ENCODE measurements around the gene PDSS2. TPM values are rescaled to one million over a fixed set of nuclear protein-coding genes. Genes with fewer than 3 reads are reported as not detected.
A peak's percentile ranks its signal among the peaks of the same experiment; 100 is the strongest.

Gene PDSS2
- total RNA-seq, 1 experiment from 2014 or later, result 17.8 TPM

DNA sequence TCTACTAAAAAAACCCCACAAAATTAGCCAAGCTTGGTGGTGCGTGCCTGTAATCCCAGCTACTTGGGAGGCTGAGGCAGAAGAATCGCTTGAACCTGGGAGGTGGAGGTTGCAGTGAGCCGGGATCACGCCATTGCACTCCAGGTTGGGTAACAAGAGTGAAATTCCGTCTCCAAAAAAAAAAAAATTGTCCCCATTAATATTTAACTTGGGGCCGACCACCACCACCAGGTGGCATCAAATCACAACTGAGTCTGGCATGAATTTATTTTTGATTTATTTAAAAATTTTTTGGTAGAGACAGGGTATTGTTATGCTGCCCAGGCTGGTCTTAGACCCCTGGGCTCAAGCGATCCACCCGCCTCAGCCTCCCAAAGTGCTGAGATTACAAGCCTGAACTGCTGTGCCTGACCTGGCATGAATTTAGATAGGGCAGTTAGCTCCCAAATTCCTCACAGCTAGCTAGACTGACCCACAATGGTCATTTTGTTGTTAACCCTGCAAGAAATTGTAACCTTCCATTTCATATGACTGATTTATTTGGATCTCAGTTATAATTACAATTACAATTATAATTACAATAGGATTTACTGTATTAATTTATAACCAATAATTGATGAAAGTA, 326.9 kb downstream of the PDSS2 start:
- H3K27me3 ChIP-seq (ENCODE audit: insufficient read depth, low read depth), result no peaks in the 10 kb centered on the region
- no TSS peak for BruUV-seq (replicated peaks)
- peak overlapping the region; percentile 69; the same call in 1 of the 2 replicates for H2AFZ ChIP-seq
- intact Hi-C loops (cut with micrococcal nuclease; ENCODE audit: unreplicated experiment), result loop anchor here (1.0 to 5.0 kb wide), 4 partner anchors 185 to 716 kb away; no protein-coding TSS in a partner anchor
- TF ChIP-seq, protein P1, sequence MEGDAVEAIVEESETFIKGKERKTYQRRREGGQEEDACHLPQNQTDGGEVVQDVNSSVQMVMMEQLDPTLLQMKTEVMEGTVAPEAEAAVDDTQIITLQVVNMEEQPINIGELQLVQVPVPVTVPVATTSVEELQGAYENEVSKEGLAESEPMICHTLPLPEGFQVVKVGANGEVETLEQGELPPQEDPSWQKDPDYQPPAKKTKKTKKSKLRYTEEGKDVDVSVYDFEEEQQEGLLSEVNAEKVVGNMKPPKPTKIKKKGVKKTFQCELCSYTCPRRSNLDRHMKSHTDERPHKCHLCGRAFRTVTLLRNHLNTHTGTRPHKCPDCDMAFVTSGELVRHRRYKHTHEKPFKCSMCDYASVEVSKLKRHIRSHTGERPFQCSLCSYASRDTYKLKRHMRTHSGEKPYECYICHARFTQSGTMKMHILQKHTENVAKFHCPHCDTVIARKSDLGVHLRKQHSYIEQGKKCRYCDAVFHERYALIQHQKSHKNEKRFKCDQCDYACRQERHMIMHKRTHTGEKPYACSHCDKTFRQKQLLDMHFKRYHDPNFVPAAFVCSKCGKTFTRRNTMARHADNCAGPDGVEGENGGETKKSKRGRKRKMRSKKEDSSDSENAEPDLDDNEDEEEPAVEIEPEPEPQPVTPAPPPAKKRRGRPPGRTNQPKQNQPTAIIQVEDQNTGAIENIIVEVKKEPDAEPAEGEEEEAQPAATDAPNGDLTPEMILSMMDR (conservative IDR thresholded peaks at IDR 0.05), result peak; percentile 82
- TF ChIP-seq EZH2 (IDR thresholded peaks at IDR 0.05; ENCODE audit: low read depth), result no peak
- no peaks in the 10 kb centered on the region for H3K36me3 ChIP-seq (ENCODE audit: low read depth)
- H3K79me2 ChIP-seq (ENCODE audit: low read depth), result no peaks in the 10 kb centered on the region
- H3K4me1 ChIP-seq (replicated peaks; ENCODE audit: insufficient read depth), result no peaks in the 10 kb centered on the region
- no peaks in the 10 kb centered on the region for H3K9me3 ChIP-seq (ENCODE audit: insufficient read depth, low read depth)
- no peak overlapping the region for H3K4me3 ChIP-seq
- H3F3A ChIP-seq (ENCODE audit: insufficient read depth, low read depth), result 0 out of 2 replicates have a peak, but pooled peaks cover 4% of the 10 kb centered on the region
- H3K27ac ChIP-seq, result no peak overlapping the region
- CTCF ChIA-PET, result interaction anchor here (0.6 to 1.5 kb wide), 5 partner anchors 17 to 1009 kb away, joined by 3 to 6 read pairs (median 4); no protein-coding TSS in a partner anchor
- no peaks in the 10 kb centered on the region for H3K9me2 ChIP-seq (ENCODE audit: insufficient read depth)
- peak; percentile 44 to 46 for DNase-seq
- peak overlapping the region; percentile 66 for H3K4me2 ChIP-seq
- no peaks in the 10 kb centered on the region for H4K20me1 ChIP-seq (ENCODE audit: insufficient read depth)
- POLR2A ChIA-PET (ENCODE audit: unreplicated experiment), result no interaction called here

DNA sequence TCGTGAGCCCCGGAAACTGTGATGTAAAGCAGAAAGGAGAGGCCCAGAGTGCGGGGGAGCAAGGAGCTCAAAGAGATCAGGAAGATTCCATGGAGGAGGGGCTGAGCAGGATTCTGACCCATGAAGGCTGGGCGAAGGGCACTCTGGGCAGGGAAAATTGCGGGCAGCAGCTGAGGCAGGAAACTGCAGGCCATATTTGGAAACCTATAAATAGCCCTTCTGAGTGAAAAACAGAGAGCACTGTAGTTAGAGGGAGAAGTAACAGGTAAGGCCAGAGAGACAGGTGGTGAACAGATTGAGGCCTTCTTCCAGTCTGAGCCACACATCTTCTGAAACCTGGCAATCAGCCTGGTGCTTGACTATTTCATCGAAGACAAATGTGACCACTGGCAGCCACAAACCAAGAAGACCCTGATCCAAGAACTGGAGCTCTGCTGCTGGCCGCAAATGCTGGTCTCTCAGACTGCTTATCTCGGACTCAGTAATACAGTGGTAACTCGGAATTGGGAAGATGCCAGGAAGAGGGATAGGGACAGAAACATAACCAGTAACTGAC, 329.9 kb downstream of the PDSS2 start:
- H4K20me1 ChIP-seq (ENCODE audit: insufficient read depth), result no peaks in the 10 kb centered on the region
- H3K4me2 ChIP-seq, result no peak overlapping the region
- H3F3A ChIP-seq (ENCODE audit: insufficient read depth, low read depth), result 0 out of 2 replicates have a peak, but pooled peaks cover 4% of the 10 kb centered on the region
- H3K9me3 ChIP-seq (ENCODE audit: insufficient read depth, low read depth), result no peaks in the 10 kb centered on the region
- intact Hi-C loops (cut with micrococcal nuclease; ENCODE audit: unreplicated experiment), result no loop called here
- H3K27me3 ChIP-seq (ENCODE audit: insufficient read depth, low read depth), result no peaks in the 10 kb centered on the region
- H3K4me1 ChIP-seq (replicated peaks; ENCODE audit: insufficient read depth), result no peaks in the 10 kb centered on the region
- CTCF ChIA-PET, result no interaction called here
- no peaks in the 10 kb centered on the region for H3K79me2 ChIP-seq (ENCODE audit: low read depth)
- BruUV-seq (replicated peaks), result no TSS peak
- H2AFZ ChIP-seq, result no peak overlapping the region
- no peak for DNase-seq
- no peaks in the 10 kb centered on the region for H3K36me3 ChIP-seq (ENCODE audit: low read depth)
- TF ChIP-seq, protein P1 (conservative IDR thresholded peaks at IDR 0.05), result no peak
- no peak for TF ChIP-seq EZH2 (IDR thresholded peaks at IDR 0.05; ENCODE audit: low read depth)
- H3K27ac ChIP-seq, result no peak overlapping the region
- POLR2A ChIA-PET (ENCODE audit: unreplicated experiment), result no interaction called here
- H3K9me2 ChIP-seq (ENCODE audit: insufficient read depth), result no peaks in the 10 kb centered on the region
- H3K4me3 ChIP-seq, result no peak overlapping the region

DNA sequence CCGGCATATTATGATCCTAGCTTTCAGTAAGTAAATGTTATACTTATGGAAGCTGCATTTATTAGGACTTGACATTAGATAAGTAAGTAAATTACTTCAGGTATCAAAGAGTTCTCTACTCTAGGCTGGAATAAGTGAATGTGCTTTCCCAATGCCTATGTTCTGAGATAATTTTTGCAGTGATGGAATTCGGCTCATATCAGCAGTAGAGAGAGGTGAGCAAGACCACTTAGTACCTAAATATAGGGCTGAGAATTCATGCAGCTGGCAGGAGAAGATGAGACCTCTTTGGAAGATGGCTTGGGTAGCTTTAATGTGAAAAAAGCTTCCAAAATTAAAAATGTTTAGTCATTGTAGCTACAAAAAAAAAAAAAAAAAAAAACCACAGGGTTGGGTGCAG, 330.8 kb downstream of the PDSS2 start:
- CTCF ChIA-PET, result interaction anchor here (0.6 kb wide), 1 partner anchor 13 kb away, joined by 4 read pairs; no protein-coding TSS in a partner anchor

More for the DNA sequence above, 330.8 kb downstream of the PDSS2 start:
- no TSS peak for BruUV-seq (replicated peaks)
- no peaks in the 10 kb centered on the region for H3K9me2 ChIP-seq (ENCODE audit: insufficient read depth)
- no peak for DNase-seq
- no peaks in the 10 kb centered on the region for H4K20me1 ChIP-seq (ENCODE audit: insufficient read depth)
- no peak overlapping the region for H3K27ac ChIP-seq
- no peaks in the 10 kb centered on the region for H3K36me3 ChIP-seq (ENCODE audit: low read depth)
- TF ChIP-seq, protein P1 (conservative IDR thresholded peaks at IDR 0.05), result no peak
- no peak for TF ChIP-seq EZH2 (IDR thresholded peaks at IDR 0.05; ENCODE audit: low read depth)
- no peaks in the 10 kb centered on the region for H3K27me3 ChIP-seq (ENCODE audit: insufficient read depth, low read depth)
- no peaks in the 10 kb centered on the region for H3K4me1 ChIP-seq (replicated peaks; ENCODE audit: insufficient read depth)
- H3K9me3 ChIP-seq (ENCODE audit: insufficient read depth, low read depth), result no peaks in the 10 kb centered on the region
- intact Hi-C loops (cut with micrococcal nuclease; ENCODE audit: unreplicated experiment), result no loop called here
- H2AFZ ChIP-seq, result no peak overlapping the region
- H3K4me2 ChIP-seq, result no peak overlapping the region
- H3F3A ChIP-seq (ENCODE audit: insufficient read depth, low read depth), result 0 out of 2 replicates have a peak, but pooled peaks cover 4% of the 10 kb centered on the region
- no peak overlapping the region for H3K4me3 ChIP-seq
- no peaks in the 10 kb centered on the region for H3K79me2 ChIP-seq (ENCODE audit: low read depth)
- POLR2A ChIA-PET (ENCODE audit: unreplicated experiment), result no interaction called here
